Keratinocyte (primary cell): ENCODE data around the gene GOLPH3L. TPM values are rescaled to one million over a fixed set of nuclear protein-coding genes. Genes with fewer than 3 reads are reported as not detected.

Experiments
- DNase-seq: peaks from one replicate; pipeline ENCODE4 v3.0.0-alpha.2; 2011; ENCODE audit warnings: low read depth, missing footprints, low spot score
- FAIRE-seq: peaks from 2 replicates; lab custom pipeline; 2011; peaks lifted over from hg19 to GRCh38; lab: Jason Lieb, UNC
- H2AFZ ChIP-seq: 2 replicates; pipeline ENCODE4 v1.6.0; 2012; ENCODE audit warnings: low read length, control low read depth, inconsistent platforms; ENCODE audit not compliant: control insufficient read depth
- H3K27ac ChIP-seq: 2 replicates; pipeline ENCODE4 v1.5.1; 2011; ENCODE audit warnings: low read length; ENCODE audit not compliant: control insufficient read depth, insufficient read depth
- H3K27me3 ChIP-seq: 3 replicates; pipeline ENCODE4 v1.6.0; 2011; ENCODE audit warnings: low read length; ENCODE audit not compliant: control insufficient read depth, insufficient read depth; ENCODE audit errors: extremely low read depth
- H3K36me3 ChIP-seq, 2 experiments: 2 replicates in 1 of 2; 3 replicates in 1 of 2; pipeline ENCODE4 v1.5.1; 2011; ENCODE audit warnings: low read length in 2 of 2, mild to moderate bottlenecking in 1 of 2; ENCODE audit not compliant: control insufficient read depth in 2 of 2, insufficient read depth in 2 of 2; ENCODE audit errors: extremely low read depth in 1 of 2
- H3K4me1 ChIP-seq: 3 replicates; pipeline ENCODE4 v1.5.1; 2011; ENCODE audit warnings: low read length; ENCODE audit not compliant: control insufficient read depth, insufficient read depth; ENCODE audit errors: extremely low read depth
- H3K4me2 ChIP-seq: 3 replicates; pipeline ENCODE4 v1.6.0; 2011; ENCODE audit warnings: low read depth, low read length; ENCODE audit not compliant: control insufficient read depth, insufficient read depth; ENCODE audit errors: extremely low read depth
- H3K4me3 ChIP-seq, 3 experiments: fragments of 200-600 bp in 1 of 3; sonication (generic) in 1 of 3; 2 replicates in 2 of 3; 3 replicates in 1 of 3; pipeline ENCODE4 v1.5.1; 2011 to 2016; ENCODE audit warnings: low read length in 3 of 3, mild to moderate bottlenecking in 3 of 3, control low read depth in 2 of 3, inconsistent platforms in 1 of 3, low read depth in 1 of 3, mixed read lengths in 1 of 3, mixed run types in 1 of 3, moderate library complexity in 1 of 3; ENCODE audit not compliant: control insufficient read depth in 2 of 3, insufficient read depth in 2 of 3; ENCODE audit errors: extremely low read depth in 1 of 3
- H3K79me2 ChIP-seq: 2 replicates; pipeline ENCODE4 v1.6.0; 2012; ENCODE audit warnings: low read length; ENCODE audit not compliant: control insufficient read depth, insufficient read depth
- H3K9ac ChIP-seq: 3 replicates; pipeline ENCODE4 v1.6.0; 2011; ENCODE audit warnings: low read length; ENCODE audit not compliant: control insufficient read depth, insufficient read depth; ENCODE audit errors: extremely low read depth
- H3K9me1 ChIP-seq: 3 replicates; pipeline ENCODE4 v1.6.0; 2011; ENCODE audit warnings: low read length; ENCODE audit not compliant: control insufficient read depth, insufficient read depth; ENCODE audit errors: extremely low read depth
- H3K9me3 ChIP-seq: 2 replicates; pipeline ENCODE4 v1.5.1; 2012; ENCODE audit warnings: low read depth, low read length; ENCODE audit not compliant: control insufficient read depth
- H4K20me1 ChIP-seq: 3 replicates; pipeline ENCODE4 v1.6.0; 2011; ENCODE audit warnings: low read length; ENCODE audit not compliant: control insufficient read depth, insufficient read depth; ENCODE audit errors: extremely low read depth
- CTCF ChIP-seq, 3 experiments: IDR thresholded peaks in 1 of 3; conservative IDR thresholded peaks in 1 of 3; optimal IDR thresholded peaks in 1 of 3; 2 replicates in 2 of 3; 3 replicates in 1 of 3; pipeline versions ENCODE3 to v1.5.1; 2011; ENCODE audit warnings: low read length in 3 of 3, mild to moderate bottlenecking in 3 of 3, moderate library complexity in 2 of 3, control low read depth in 1 of 3, inconsistent platforms in 1 of 3; ENCODE audit not compliant: insufficient read depth in 2 of 3; ENCODE audit errors: extremely low read depth in 1 of 3
- EZH2 ChIP-seq: IDR thresholded peaks from one replicate; pipeline ENCODE4 v1.6.1; 2012; ENCODE audit warnings: inconsistent platforms, mild to moderate bottlenecking, low read length, moderate library complexity
- dilution Hi-C: fragments of 300-500 bp; cut with MboI; formaldehyde crosslinking; loops from one replicate; pipeline ENCODE4 v1.7.0; 2020; ENCODE audit warnings: low sequenced_read_pairs; ENCODE audit not compliant: extremely low pct_ligation_motif_present
- polyA plus RNA-seq, 5 experiments: library from polyadenylated mRNA; depleted of rRNA in 3 of 5; stranded (reverse) in 3 of 5; stranded (forward) in 1 of 5; unstranded in 1 of 5; fragments of >200 nt; gene quantifications; 1 replicate in 1 of 5; 2 replicates in 3 of 5; 3 replicates in 1 of 5; pipeline versions ENCODE4 v1.2.1 to v1.2.3, GENCODE V29; 2011 to 2012; ENCODE audit warnings: missing spikeins in 2 of 5, low read depth in 1 of 5, low replicate concordance in 1 of 5

The GOLPH3L gene
- polyA plus RNA-seq, 1 donor (not counting 4 experiments of a cell fraction or from before 2014, with no cell fraction given): 22.2 TPM

- Histone ChIP-seq H3K36me3 (peaks cover 0 to 6% of the 10 kb centered on the region in 2 experiments), H3K9ac (no peak overlapping the region), H3K27me3 (no peaks in the 10 kb centered on the region), H3K4me3 (no peak overlapping the region), H4K20me1 (no peaks in the 10 kb centered on the region), H3K9me1 (no peaks in the 10 kb centered on the region), H3K4me2 (no peak overlapping the region), H3K79me2 (no peaks in the 10 kb centered on the region), H2AFZ (no peak overlapping the region), H3K9me3 (no peaks in the 10 kb centered on the region), H3K4me1 (peaks cover 8% of the 10 kb centered on the region), H3K27ac (no peak overlapping the region)
- DNase-seq (no peak), FAIRE-seq (no peak)
- dilution Hi-C loops: no loop called here
- TF ChIP-seq CTCF (optimal IDR thresholded peaks at IDR 0.05 in 1 of 3, IDR thresholded peaks at IDR 0.05 in 1 of 3, conservative IDR thresholded peaks at IDR 0.05 in 1 of 3; ENCODE audit: extremely low read depth in 1 of 3, insufficient read depth in 2 of 3, low read length in 3 of 3) (no peak), EZH2 (no peak)
Measured at GRCh38 chr1:150650193-150650592, 46.8 kb downstream of the GOLPH3L start.

DNA sequence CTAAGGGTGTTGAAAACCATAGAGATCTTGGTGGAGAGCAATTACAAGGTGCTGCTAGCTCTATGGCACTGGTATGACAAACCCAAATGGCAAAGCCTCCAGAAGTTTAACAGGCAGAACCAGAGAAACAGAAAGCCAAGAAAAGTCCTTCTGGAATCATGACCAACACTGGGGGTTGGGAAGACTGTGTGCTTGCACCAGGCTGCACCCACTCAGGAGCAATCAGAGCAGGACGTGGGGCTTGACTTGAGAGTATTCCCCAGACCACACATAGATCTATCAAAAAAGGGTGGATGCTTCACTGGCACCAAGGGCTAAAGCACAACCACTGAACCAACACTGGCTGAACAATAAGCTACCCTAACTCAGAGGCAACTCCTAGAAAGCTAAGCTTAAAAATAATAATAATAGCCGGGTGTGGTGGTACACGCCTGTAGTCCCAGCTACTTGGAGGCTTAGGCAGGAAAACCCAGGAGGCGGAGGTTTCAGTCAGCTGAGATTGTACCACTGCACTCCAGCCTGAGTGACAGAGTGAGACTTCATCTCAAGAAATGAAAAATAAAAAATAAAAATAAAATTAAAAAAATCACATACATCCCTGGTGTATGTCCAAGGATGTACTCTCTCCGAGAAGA lies 47.4 kb downstream of the GOLPH3L start:
- Histone ChIP-seq H3K4me1 (peaks cover 4% of the 10 kb centered on the region), H3K4me3 (no peak overlapping the region), H3K9me3 (no peaks in the 10 kb centered on the region), H4K20me1 (no peaks in the 10 kb centered on the region), H3K4me2 (no peak overlapping the region), H3K79me2 (no peaks in the 10 kb centered on the region), H2AFZ (no peak overlapping the region), H3K27ac (no peak overlapping the region), H3K36me3 (peaks cover 0 to 6% of the 10 kb centered on the region in 2 experiments), H3K9me1 (no peaks in the 10 kb centered on the region), H3K27me3 (no peaks in the 10 kb centered on the region), H3K9ac (no peak overlapping the region)
- TF ChIP-seq EZH2: no peak
- no peak for TF ChIP-seq CTCF (optimal IDR thresholded peaks at IDR 0.05 in 1 of 3, IDR thresholded peaks at IDR 0.05 in 1 of 3, conservative IDR thresholded peaks at IDR 0.05 in 1 of 3; ENCODE audit: extremely low read depth in 1 of 3, insufficient read depth in 2 of 3, low read length in 3 of 3)
- FAIRE-seq (no peak), DNase-seq (no peak)
- dilution Hi-C loops: loop anchor here (25.0 kb wide), 1 partner anchor 163 kb away; the partner anchor contains the start of gene CTSK
